ENCODE results near the gene GABRD. TPM values are rescaled to one million over a fixed set of nuclear protein-coding genes. Genes with fewer than 3 reads are reported as not detected.

GABRD gene
- total RNA-seq (0.14 TPM), polyA plus RNA-seq (1.4 TPM)
- long read RNA-seq, donor 1 = 0 reads
- long read RNA-seq, donor 2 = 0 reads
- long read RNA-seq, donor 3 = 0 reads
- long read RNA-seq, donor 4 = 0 reads
- long read RNA-seq, donor 5 = 0 reads
- long read RNA-seq, donor 6 = 0 reads
- long read RNA-seq, donor 7 = 0 reads
- long read RNA-seq, donor 8 = 0 reads
- long read RNA-seq, donor 9 = 0 reads
- long read RNA-seq, donor 10 = 0 reads

GRCh38 chr1:2019172-2019543 is at the start of gene GABRD:
TSS of gene GABRD (plus strand) at chr1:2019345. CDS start at chr1:2019424, 79 bp downstream.
- WGBS = 2% methylated on average over 47 of the region's 60 CpGs
- H3K27ac ChIP-seq (ENCODE audit: low read depth in 1 of 2, low read length in 1 of 2) = no peak within 1 kb of the TSS
- peak within 1 kb of the TSS in 1 of 2 donors; percentile 38 for H3K4me3 ChIP-seq (ENCODE audit: low read length in 2 of 2)
- H3K4me1 ChIP-seq (ENCODE audit: control insufficient read depth in 2 of 2, insufficient read depth in 2 of 2, low read length in 2 of 2) = peaks cover 0 to 6% of the 10 kb centered on the region in 2 donors
- DNase-seq (ENCODE audit: low read depth in 6 of 9, low spot score in 9 of 9) = no peak
- no peaks in the 10 kb centered on the region for H3K36me3 ChIP-seq (ENCODE audit: control insufficient read depth in 2 of 2, insufficient read depth in 2 of 2, low read length in 1 of 2)
- peaks cover 48 to 80% of the 10 kb centered on the region in 2 donors for H3K27me3 ChIP-seq (ENCODE audit: control insufficient read depth in 2 of 2, insufficient read depth in 1 of 2, low read length in 1 of 2)
- no peaks in the 10 kb centered on the region for H3K9me3 ChIP-seq (ENCODE audit: control insufficient read depth in 2 of 2, insufficient read depth in 1 of 2, low read length in 1 of 2)

GRCh38 chr1:1969505-1969900 is 49.6 kb upstream of the GABRD start:
- 86% methylated on average over 10 of the region's 10 CpGs for WGBS
- peaks cover 0 to 13% of the 10 kb centered on the region in 2 donors for H3K27me3 ChIP-seq (ENCODE audit: control insufficient read depth in 2 of 2, insufficient read depth in 1 of 2, low read length in 1 of 2)
- no peak overlapping the region for H3K27ac ChIP-seq (ENCODE audit: low read depth in 1 of 2, low read length in 1 of 2)
- peaks cover 0 to 5% of the 10 kb centered on the region in 2 donors for H3K9me3 ChIP-seq (ENCODE audit: control insufficient read depth in 2 of 2, insufficient read depth in 1 of 2, low read length in 1 of 2)
- no peak overlapping the region for H3K4me3 ChIP-seq (ENCODE audit: low read length in 2 of 2)
- DNase-seq (ENCODE audit: low read depth in 6 of 9, low spot score in 9 of 9) = no peak
- H3K4me1 ChIP-seq (ENCODE audit: control insufficient read depth in 2 of 2, insufficient read depth in 2 of 2, low read length in 2 of 2) = no peaks in the 10 kb centered on the region
- H3K36me3 ChIP-seq (ENCODE audit: control insufficient read depth in 2 of 2, insufficient read depth in 2 of 2, low read length in 1 of 2) = no peaks in the 10 kb centered on the region

GRCh38 chr1:1969953-1970716 is 49.0 kb upstream of the GABRD start:
- Histone ChIP-seq H3K27me3 (ENCODE audit: control insufficient read depth in 2 of 2, insufficient read depth in 1 of 2, low read length in 1 of 2) (peaks cover 0 to 11% of the 10 kb centered on the region in 2 donors), H3K4me1 (ENCODE audit: control insufficient read depth in 2 of 2, insufficient read depth in 2 of 2, low read length in 2 of 2) (no peaks in the 10 kb centered on the region), H3K4me3 (ENCODE audit: low read length in 2 of 2) (no peak overlapping the region), H3K36me3 (ENCODE audit: control insufficient read depth in 2 of 2, insufficient read depth in 2 of 2, low read length in 1 of 2) (no peaks in the 10 kb centered on the region), H3K27ac (ENCODE audit: low read depth in 1 of 2, low read length in 1 of 2) (no peak overlapping the region), H3K9me3 (ENCODE audit: control insufficient read depth in 2 of 2, insufficient read depth in 1 of 2, low read length in 1 of 2) (peaks cover 0 to 5% of the 10 kb centered on the region in 2 donors)
- no peak for DNase-seq (ENCODE audit: low read depth in 6 of 9, low spot score in 9 of 9)
- WGBS = 84% methylated on average over 29 of the region's 29 CpGs

GRCh38 chr1:1971017-1971416 is 48.1 kb upstream of the GABRD start:
- H3K4me3 ChIP-seq (ENCODE audit: low read length in 2 of 2) = no peak overlapping the region
- H3K9me3 ChIP-seq (ENCODE audit: control insufficient read depth in 2 of 2, insufficient read depth in 1 of 2, low read length in 1 of 2) = peaks cover 0 to 5% of the 10 kb centered on the region in 2 donors
- DNase-seq (ENCODE audit: low read depth in 6 of 9, low spot score in 9 of 9) = no peak
- no peak overlapping the region for H3K27ac ChIP-seq (ENCODE audit: low read depth in 1 of 2, low read length in 1 of 2)
- H3K36me3 ChIP-seq (ENCODE audit: control insufficient read depth in 2 of 2, insufficient read depth in 2 of 2, low read length in 1 of 2) = no peaks in the 10 kb centered on the region
- no peaks in the 10 kb centered on the region for H3K4me1 ChIP-seq (ENCODE audit: control insufficient read depth in 2 of 2, insufficient read depth in 2 of 2, low read length in 2 of 2)
- peaks cover 0 to 5% of the 10 kb centered on the region in 2 donors for H3K27me3 ChIP-seq (ENCODE audit: control insufficient read depth in 2 of 2, insufficient read depth in 1 of 2, low read length in 1 of 2)
- WGBS = 91% methylated on average over 17 of the region's 17 CpGs

GRCh38 chr1:1971688-1972087 is 47.5 kb upstream of the GABRD start:
- no peaks in the 10 kb centered on the region for H3K36me3 ChIP-seq (ENCODE audit: control insufficient read depth in 2 of 2, insufficient read depth in 2 of 2, low read length in 1 of 2)
- no peaks in the 10 kb centered on the region for H3K27me3 ChIP-seq (ENCODE audit: control insufficient read depth in 2 of 2, insufficient read depth in 1 of 2, low read length in 1 of 2)
- peaks cover 0 to 5% of the 10 kb centered on the region in 2 donors for H3K9me3 ChIP-seq (ENCODE audit: control insufficient read depth in 2 of 2, insufficient read depth in 1 of 2, low read length in 1 of 2)
- H3K27ac ChIP-seq (ENCODE audit: low read depth in 1 of 2, low read length in 1 of 2) = no peak overlapping the region
- 92% methylated on average over 21 of the region's 21 CpGs for WGBS
- H3K4me1 ChIP-seq (ENCODE audit: control insufficient read depth in 2 of 2, insufficient read depth in 2 of 2, low read length in 2 of 2) = no peaks in the 10 kb centered on the region
- DNase-seq (ENCODE audit: low read depth in 6 of 9, low spot score in 9 of 9) = no peak
- H3K4me3 ChIP-seq (ENCODE audit: low read length in 2 of 2) = no peak overlapping the region

- WGBS = 86% methylated on average over 22 of the region's 22 CpGs
- Histone ChIP-seq H3K36me3 (ENCODE audit: control insufficient read depth in 2 of 2, insufficient read depth in 2 of 2, low read length in 1 of 2) (no peaks in the 10 kb centered on the region), H3K4me3 (ENCODE audit: low read length in 2 of 2) (no peak overlapping the region), H3K9me3 (ENCODE audit: control insufficient read depth in 2 of 2, insufficient read depth in 1 of 2, low read length in 1 of 2) (peaks cover 0 to 5% of the 10 kb centered on the region in 2 donors), H3K27me3 (ENCODE audit: control insufficient read depth in 2 of 2, insufficient read depth in 1 of 2, low read length in 1 of 2) (no peaks in the 10 kb centered on the region), H3K27ac (ENCODE audit: low read depth in 1 of 2, low read length in 1 of 2) (no peak overlapping the region), H3K4me1 (ENCODE audit: control insufficient read depth in 2 of 2, insufficient read depth in 2 of 2, low read length in 2 of 2) (no peaks in the 10 kb centered on the region)
- no peak for DNase-seq (ENCODE audit: low read depth in 6 of 9, low spot score in 9 of 9)
Observed at GRCh38 chr1:1972976-1973715, 46.0 kb upstream of the GABRD start.

- Histone ChIP-seq H3K27me3 (ENCODE audit: control insufficient read depth in 2 of 2, insufficient read depth in 1 of 2, low read length in 1 of 2) (no peaks in the 10 kb centered on the region), H3K9me3 (ENCODE audit: control insufficient read depth in 2 of 2, insufficient read depth in 1 of 2, low read length in 1 of 2) (peaks cover 0 to 5% of the 10 kb centered on the region in 2 donors), H3K36me3 (ENCODE audit: control insufficient read depth in 2 of 2, insufficient read depth in 2 of 2, low read length in 1 of 2) (no peaks in the 10 kb centered on the region), H3K4me1 (ENCODE audit: control insufficient read depth in 2 of 2, insufficient read depth in 2 of 2, low read length in 2 of 2) (no peaks in the 10 kb centered on the region), H3K27ac (ENCODE audit: low read depth in 1 of 2, low read length in 1 of 2) (no peak overlapping the region), H3K4me3 (ENCODE audit: low read length in 2 of 2) (no peak overlapping the region)
- 91% methylated on average over 34 of the region's 34 CpGs for WGBS
- DNase-seq (ENCODE audit: low read depth in 6 of 9, low spot score in 9 of 9) = no peak
Observed at GRCh38 chr1:1973716-1974642, 45.2 kb upstream of the GABRD start.

- no peak overlapping the region for H3K27ac ChIP-seq (ENCODE audit: low read depth in 1 of 2, low read length in 1 of 2)
- no peak for DNase-seq (ENCODE audit: low read depth in 6 of 9, low spot score in 9 of 9)
- no peaks in the 10 kb centered on the region for H3K27me3 ChIP-seq (ENCODE audit: control insufficient read depth in 2 of 2, insufficient read depth in 1 of 2, low read length in 1 of 2)
- WGBS = 88% methylated on average over 22 of the region's 22 CpGs
- no peaks in the 10 kb centered on the region for H3K36me3 ChIP-seq (ENCODE audit: control insufficient read depth in 2 of 2, insufficient read depth in 2 of 2, low read length in 1 of 2)
- H3K9me3 ChIP-seq (ENCODE audit: control insufficient read depth in 2 of 2, insufficient read depth in 1 of 2, low read length in 1 of 2) = peaks cover 0 to 12% of the 10 kb centered on the region in 2 donors
- H3K4me3 ChIP-seq (ENCODE audit: low read length in 2 of 2) = no peak overlapping the region
- H3K4me1 ChIP-seq (ENCODE audit: control insufficient read depth in 2 of 2, insufficient read depth in 2 of 2, low read length in 2 of 2) = no peaks in the 10 kb centered on the region
Observed at GRCh38 chr1:1974834-1975233, 44.3 kb upstream of the GABRD start.

Measured in thymus (tissue), 14 donors.